Stimulated activated CD4-positive, alpha-beta T cell treated with anti-CD3 and anti-CD28 coated beads, Interleukin-15, amount 100 ng/mL, for 24 hours (primary cell): ENCODE measurements around the gene GLRA3.
"Not testable (repeated sequence)": the region's sequence is repeated elsewhere in the genome, so short reads cannot be mapped to it uniquely, and the experiment has no call there.

Source experiments
- DNase-seq: peaks from one replicate; pipeline ENCODE4 v3.0.0-alpha.2; 2020

Gene GLRA3

GRCh38 chr4:174650711-174651355 is 178.2 kb downstream of the GLRA3 start:
- no peak for DNase-seq

GRCh38 chr4:174648812-174649211 is 180.2 kb downstream of the GLRA3 start:
- DNase-seq, result no peak

- DNase-seq, result no peak
These were observed 182.7 kb downstream of the GLRA3 start for GRCh38 chr4:174646326-174646725.

GRCh38 chr4:174640146-174640545 is 188.9 kb downstream of the GLRA3 start:
- no peak for DNase-seq

GRCh38 chr4:174635732-174636131 is 193.3 kb downstream of the GLRA3 start:
- no peak for DNase-seq

- no peak for DNase-seq
These were observed 195.6 kb downstream of the GLRA3 start for GRCh38 chr4:174633399-174633798.

GRCh38 chr4:174631901-174632758 is 196.9 kb downstream of the GLRA3 start:
- no peak for DNase-seq

GRCh38 chr4:174629907-174630450 is 199.1 kb downstream of the GLRA3 start:
- not testable (repeated sequence) for DNase-seq

- no peak for DNase-seq
These were observed 199.8 kb downstream of the GLRA3 start for GRCh38 chr4:174629265-174629664.

- no peak for DNase-seq
These were observed 200.9 kb downstream of the GLRA3 start for GRCh38 chr4:174628191-174628590.

GRCh38 chr4:174627473-174627872 is 201.6 kb downstream of the GLRA3 start:
- no peak for DNase-seq

GRCh38 chr4:174626342-174627008 is 202.6 kb downstream of the GLRA3 start:
- no peak for DNase-seq

GRCh38 chr4:174616661-174617060 is 212.4 kb downstream of the GLRA3 start:
- DNase-seq, result no peak

GRCh38 chr4:174613979-174614378 is 215.1 kb downstream of the GLRA3 start:
- DNase-seq, result no peak

GRCh38 chr4:174611792-174612191 is 217.3 kb downstream of the GLRA3 start:
- DNase-seq, result no peak

- DNase-seq, result no peak
These were observed 221.3 kb downstream of the GLRA3 start for GRCh38 chr4:174607792-174608191.

- no peak for DNase-seq
These were observed 224.8 kb downstream of the GLRA3 start for GRCh38 chr4:174604198-174604597.

GRCh38 chr4:174600391-174600790 is 228.7 kb downstream of the GLRA3 start:
- no peak for DNase-seq

GRCh38 chr4:174598800-174599199 is 230.2 kb downstream of the GLRA3 start:
- DNase-seq, result no peak

- DNase-seq, result no peak
These were observed 232.5 kb downstream of the GLRA3 start for GRCh38 chr4:174596513-174596912.

- DNase-seq, result no peak
These were observed 233.7 kb downstream of the GLRA3 start for GRCh38 chr4:174595141-174595929.

GRCh38 chr4:174593701-174594100 is 235.3 kb downstream of the GLRA3 start:
- DNase-seq, result no peak

- no peak for DNase-seq
These were observed 236.1 kb downstream of the GLRA3 start for GRCh38 chr4:174592985-174593335.
